AG20443 (cell line): ENCODE data around the gene PIH1D2.
"Not testable (repeated sequence)": the region's sequence is repeated elsewhere in the genome, so short reads cannot be mapped to it uniquely, and the experiment has no call there.

Experiments
- DNase-seq: peaks from one replicate; pipeline ENCODE4 v3.0.0; 2012; ENCODE audit warnings: low spot score, mixed read lengths

The PIH1D2 gene

DNA sequence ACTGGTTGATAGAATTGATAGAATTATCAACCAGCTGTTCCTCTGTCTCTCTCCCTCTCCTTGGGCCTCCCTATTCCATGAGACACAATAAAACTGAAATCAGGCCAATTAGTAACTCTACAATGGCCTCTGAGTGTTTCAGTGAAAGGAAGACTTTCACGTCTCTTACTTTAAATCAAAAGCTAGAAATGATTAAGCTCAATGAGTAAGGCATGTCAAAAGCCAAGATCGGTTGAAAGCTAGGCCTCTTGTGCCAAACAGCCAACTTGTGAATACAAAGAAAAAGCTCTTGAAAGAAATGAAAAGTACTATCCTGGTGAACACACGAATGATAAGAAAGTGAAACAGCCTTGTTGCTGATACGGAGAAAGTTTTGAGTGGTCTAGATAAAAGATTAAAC, 16.6 kb downstream of the PIH1D2 start:
- DNase-seq, result no peak

DNA sequence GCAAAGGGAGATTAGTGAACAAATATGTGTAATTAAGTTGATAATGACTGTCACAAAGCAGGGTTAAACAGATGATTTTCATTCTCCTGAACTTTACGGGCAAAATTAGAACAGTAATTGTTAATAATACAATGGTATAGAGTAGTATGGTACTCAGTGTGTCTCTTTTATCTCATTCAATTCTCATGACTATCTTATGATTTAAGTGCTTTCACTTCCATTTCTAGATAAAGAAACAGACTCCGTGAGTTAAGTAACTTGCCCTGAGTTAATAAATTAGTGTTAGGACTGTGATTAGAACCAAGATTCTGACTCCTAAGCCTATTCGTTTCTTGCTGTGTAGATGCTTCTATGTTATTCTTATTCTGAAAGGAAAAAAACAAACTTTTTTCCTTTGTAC, 22.0 kb downstream of the PIH1D2 start:
- DNase-seq, result no peak

DNA sequence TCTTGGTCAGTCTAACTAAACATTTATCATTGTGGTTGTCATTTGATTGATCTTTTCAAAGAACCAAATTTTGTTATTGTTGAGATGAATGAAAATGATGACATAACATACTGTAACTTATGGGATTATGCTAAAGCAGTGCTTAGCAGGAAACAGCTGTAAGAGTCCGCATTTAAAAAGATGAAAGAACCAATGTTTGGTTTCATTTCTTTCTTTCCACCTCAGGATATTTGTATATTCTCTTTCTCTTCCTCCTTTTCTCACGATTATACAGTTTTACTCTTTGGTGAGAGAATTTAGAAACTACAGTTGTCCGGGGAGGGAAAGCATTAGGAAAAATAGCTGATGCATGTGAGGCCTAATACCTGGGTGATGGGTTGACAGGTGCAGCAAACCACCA, 23.1 kb downstream of the PIH1D2 start:
- no peak for DNase-seq

DNA sequence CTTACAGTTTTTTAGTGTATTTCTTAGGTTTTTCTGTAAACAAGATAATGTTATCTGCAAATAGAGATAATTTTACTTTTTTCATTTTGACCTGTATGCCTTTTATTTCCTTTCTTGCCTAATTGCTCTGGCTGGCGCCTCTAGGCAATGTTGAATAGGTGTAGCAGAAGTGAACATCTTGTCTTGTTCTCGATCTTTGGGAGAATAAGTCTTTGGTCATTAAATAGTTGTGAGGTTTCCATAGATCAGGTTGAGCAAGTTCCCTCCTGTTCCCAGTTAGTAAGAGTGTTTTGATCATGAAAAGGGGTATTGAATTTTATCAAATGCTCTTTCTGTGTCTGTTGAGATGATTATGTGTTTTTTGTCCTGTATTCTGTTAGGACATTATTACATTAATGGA, 24.0 kb downstream of the PIH1D2 start:
- no peak for DNase-seq

DNA sequence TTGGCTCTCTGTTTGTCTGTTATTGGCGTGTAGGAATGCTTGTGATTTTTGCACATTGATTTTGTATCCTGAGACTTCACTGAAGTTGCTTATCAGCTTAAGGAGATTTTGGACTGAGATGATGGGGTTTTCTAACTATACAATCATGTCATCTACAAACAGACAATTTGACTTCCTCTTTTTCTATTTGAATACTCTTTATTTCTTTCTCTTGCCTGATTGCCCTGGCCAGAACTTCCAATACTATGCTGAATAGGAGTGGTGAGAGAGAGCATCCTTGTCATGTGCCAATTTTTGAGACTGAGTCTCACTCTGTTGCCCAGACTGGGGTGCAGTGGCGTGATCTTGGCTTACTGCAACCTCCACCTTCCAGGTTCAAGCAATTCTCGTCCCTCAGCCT, 25.6 kb downstream of the PIH1D2 start:
- DNase-seq, result not testable (repeated sequence)

GRCh38 chr11:112046647-112047046, 27.2 kb downstream of the PIH1D2 start:
- not testable (repeated sequence) for DNase-seq

GRCh38 chr11:112044961-112045360, 28.9 kb downstream of the PIH1D2 start:
- DNase-seq, result no peak

- DNase-seq, result no peak
Observed at GRCh38 chr11:112042961-112043304, 30.9 kb downstream of the PIH1D2 start.

- peak; percentile 20 for DNase-seq
Observed at GRCh38 chr11:112042161-112042960, 31.5 kb downstream of the PIH1D2 start.

DNA sequence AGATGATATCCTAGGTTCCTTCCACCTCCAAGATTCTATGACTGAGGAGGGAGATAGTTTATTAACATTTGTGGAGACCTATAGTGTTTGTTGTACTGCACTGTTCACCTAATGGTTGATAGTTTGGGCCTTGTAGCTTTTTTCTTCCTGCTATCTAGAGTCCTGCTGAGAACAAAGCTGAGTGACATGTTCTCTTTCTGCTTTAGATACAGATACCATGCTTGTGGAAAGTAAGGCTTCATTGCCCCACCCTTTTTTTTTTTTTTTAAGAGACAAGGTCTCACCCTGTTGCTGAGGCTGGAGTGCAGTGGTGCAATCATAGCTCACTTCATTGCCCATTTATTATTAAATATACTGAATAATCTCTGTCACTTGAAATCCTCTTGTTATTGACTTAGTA, 36.3 kb downstream of the PIH1D2 start:
- no peak for DNase-seq

GRCh38 chr11:112033902-112034301, 39.9 kb downstream of the PIH1D2 start:
- DNase-seq, result no peak

GRCh38 chr11:112029460-112029859, 44.4 kb downstream of the PIH1D2 start:
- DNase-seq, result no peak

- DNase-seq, result not testable (repeated sequence)
Observed at GRCh38 chr11:112026784-112027410, 46.9 kb downstream of the PIH1D2 start.

DNA sequence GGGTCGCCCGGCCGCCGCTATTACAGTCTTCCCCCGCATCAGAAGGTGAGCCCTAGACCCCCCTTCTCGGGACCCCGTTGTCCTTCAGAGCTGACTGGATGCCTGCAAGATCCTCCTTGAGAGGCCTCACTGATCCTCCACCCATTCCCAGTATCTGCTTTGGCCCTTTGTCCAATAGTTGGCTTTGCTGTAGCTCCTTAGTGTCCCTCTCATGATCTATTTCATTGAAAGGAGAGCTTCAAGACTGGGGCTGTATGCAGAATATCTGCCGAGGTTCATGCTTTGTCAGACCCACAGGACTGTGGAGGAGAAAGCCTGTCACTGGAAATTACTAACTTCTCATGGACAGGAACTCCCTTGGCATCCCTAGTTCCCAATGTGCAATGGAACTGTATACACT, 48.1 kb downstream of the PIH1D2 start:
- peak; percentile 37 for DNase-seq

DNA sequence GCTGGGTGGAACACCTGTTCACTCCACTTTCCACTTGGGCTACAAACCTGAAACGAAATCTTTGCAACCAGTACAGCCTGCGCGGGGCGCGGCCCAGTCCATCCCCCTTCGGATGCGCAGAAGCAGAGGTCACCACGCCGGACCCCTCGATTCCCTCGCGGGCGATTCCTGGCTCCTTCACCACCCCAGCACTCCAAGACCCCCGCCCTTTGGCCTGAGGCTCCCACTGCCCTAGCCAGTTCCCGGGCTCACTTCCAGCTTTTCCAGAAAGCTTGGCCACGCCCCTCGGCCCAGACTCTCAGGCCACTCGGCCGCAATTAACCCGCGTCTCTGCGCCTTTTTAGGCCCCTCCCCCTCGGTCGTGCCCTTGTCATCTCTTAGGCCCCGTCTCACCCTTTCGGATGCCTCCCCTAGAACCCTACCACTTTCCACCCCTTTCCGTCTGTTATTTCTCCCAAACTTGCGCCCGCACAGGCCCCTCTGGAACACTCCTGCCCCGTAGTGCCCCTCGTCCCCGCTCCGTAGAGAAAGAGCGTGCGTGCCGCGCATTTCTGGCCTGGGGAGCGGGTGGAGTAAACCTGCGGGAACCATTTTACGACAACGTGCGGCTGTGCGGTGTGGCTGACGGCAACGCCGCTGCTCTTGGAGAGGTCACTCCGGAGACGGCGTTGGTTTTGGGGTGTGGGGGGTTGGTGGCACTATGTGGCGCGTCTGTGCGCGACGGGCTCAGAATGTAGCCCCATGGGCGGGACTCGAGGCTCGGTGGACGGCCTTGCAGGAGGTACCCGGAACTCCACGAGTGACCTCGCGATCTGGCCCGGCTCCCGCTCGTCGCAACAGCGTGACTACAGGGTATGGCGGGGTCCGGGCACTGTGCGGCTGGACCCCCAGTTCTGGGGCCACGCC, 48.8 kb downstream of the PIH1D2 start, which contains the start of gene DLAT:
Gene DLAT, plus strand, starts transcription at position 636 of the 906 bp plus-strand sequence. Its CDS starts 65 bp downstream, at position 701.
- peak; percentile 91 for DNase-seq

GRCh38 chr11:112024178-112024772, 49.5 kb downstream of the PIH1D2 start:
- no peak for DNase-seq

GRCh38 chr11:112023104-112023503, 50.7 kb downstream of the PIH1D2 start:
- DNase-seq, result no peak

DNA sequence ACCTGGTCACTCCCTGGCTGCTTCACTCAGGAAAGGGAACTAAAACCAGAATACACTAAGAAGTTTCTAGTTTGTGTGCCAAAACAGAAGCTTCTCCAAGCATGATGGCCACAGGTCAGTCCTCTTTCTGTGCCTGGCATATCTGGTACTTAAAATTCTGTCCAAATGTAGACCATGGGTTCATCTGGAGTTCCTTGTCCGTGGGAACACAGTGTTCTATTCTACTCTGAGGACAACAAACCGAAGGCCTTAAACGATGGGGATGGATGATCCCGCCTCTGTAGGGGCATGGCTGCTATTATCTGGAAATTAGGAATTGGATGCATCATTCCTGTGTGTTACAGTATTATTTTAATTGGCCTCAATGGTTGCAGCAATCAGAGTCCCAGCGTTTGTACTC, 54.8 kb downstream of the PIH1D2 start:
- DNase-seq, result no peak
